HG03432 (cell line): Measurements from ENCODE around the gene ACBD6.
A peak's percentile ranks its signal among the peaks of the same experiment; 100 is the strongest.

Source experiments
- ATAC-seq: cut with Tn5 transposase; IDR thresholded peaks from one replicate; pipeline ENCODE4 v1.9.1; 2021; ENCODE audit warnings: mild to moderate bottlenecking, moderate library complexity; ENCODE audit not compliant: unreplicated experiment

Gene ACBD6

DNA sequence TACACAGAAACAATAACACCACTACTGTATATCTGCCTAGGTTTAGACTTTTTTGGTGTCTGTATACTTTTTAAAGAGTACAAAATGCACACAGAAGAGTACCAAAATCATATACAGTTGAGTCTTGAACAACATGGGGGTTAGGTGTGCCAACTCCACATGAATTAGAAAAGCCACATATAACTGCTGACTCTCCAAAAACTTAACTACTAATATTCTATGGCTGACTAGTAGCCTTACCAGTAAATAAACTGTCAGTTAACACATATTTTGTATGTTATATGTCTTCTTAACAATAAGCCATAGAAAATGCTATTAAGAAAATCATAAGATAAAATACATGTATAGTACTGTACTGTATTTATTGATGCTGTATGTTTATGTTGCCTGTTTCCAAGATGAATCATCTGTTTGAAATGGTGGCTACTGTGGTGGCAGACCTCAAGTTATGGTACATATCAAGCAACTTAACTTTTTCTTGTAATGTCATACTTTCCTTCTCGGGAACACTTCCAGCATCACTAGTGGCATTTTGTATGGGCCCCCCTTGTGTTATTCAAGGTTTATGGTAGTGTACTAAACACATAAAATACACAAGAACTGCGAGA lies 201.1 kb downstream of the ACBD6 start:
- no peak for ATAC-seq

DNA sequence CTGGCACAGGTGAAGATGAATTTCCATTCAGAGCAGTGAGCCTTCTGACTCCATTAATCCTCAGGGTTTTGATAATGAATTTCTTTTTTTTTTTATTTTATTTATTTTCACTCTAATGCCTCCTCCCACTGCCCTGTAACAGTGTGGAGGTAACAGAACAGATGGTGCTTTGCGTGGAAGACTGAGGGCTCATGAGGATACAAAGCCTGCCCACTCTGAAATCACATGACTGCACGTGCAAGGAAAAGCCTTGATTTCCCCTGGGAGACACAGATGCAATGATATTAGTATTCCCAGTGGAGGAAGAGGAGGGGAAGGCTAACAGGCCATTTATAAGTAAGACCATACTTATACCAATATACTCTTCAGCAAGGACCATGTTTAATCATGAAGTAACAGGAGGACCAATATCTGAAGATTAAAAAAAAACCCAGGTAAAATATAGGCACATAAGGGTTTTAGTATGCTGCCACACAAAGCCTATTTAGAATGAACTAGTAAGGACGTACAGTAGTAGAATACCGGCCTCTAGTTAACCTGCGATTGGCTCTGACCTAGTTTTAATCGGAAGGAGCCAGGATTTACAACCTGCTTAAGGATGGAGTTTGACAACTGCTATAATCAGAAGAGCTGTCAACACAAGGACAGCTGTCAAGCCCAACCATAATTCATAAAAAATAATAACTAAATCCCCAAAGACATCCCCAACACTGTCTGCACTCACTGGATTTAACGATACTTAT lies 202.7 kb downstream of the ACBD6 start:
- no peak for ATAC-seq

DNA sequence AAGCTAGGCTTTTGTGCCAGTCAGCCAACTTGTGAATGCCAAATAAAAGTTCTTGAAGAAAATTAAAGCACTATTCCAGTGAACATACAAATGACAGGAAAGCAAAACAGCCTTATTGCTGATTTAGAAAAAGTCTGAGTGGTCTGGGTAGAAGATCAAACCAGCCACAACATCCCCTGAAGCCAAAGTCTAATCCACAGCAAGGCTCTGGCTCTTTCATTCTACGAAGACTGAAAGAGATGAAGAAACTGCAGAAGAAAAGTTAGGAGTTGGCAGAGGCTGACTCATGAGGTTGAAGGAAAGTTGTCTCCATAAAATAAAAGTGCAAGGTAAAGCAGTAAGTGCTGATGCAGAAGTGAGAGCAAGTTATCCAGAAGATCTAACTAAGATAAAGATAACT lies 206.4 kb downstream of the ACBD6 start:
- no peak for ATAC-seq

DNA sequence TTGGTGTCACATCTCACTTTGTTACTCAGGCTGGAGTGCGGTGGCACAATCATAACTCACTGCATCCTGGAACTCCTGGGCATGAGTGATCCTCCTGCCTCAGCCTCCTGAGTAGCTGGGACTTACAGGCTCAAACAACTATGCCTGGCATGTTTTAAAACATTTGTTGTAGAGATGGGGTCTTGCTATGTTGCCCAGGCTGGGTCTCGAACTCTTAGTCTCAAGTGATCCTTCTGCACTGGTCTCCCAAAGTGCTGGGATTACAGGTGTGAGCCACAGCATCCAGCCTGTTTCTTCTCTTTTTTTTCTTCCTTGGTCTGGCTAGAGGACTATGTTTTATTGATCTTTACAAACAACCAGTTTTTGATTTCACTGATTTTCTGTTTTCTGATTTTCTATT lies 207.7 kb downstream of the ACBD6 start:
- ATAC-seq, result no peak

DNA sequence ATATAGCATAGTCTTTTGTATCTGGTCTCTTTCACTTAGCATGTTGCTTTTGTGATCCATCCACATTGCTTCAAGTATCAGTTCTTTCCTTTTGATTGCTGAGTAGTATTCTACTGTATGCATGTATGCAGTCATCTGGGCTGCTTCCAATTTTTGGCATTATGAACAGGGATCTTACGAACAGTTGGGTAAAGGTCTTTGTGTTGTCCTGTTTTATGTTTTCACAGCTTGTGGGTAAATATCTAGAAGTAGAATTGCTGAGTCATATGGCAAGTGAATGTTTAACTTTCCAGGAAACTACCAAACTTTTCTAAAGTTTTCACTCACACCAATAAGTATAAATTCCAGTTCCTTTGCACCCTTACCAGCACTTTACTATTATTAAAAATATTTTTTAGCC lies 211.4 kb downstream of the ACBD6 start:
- ATAC-seq, result no peak

DNA sequence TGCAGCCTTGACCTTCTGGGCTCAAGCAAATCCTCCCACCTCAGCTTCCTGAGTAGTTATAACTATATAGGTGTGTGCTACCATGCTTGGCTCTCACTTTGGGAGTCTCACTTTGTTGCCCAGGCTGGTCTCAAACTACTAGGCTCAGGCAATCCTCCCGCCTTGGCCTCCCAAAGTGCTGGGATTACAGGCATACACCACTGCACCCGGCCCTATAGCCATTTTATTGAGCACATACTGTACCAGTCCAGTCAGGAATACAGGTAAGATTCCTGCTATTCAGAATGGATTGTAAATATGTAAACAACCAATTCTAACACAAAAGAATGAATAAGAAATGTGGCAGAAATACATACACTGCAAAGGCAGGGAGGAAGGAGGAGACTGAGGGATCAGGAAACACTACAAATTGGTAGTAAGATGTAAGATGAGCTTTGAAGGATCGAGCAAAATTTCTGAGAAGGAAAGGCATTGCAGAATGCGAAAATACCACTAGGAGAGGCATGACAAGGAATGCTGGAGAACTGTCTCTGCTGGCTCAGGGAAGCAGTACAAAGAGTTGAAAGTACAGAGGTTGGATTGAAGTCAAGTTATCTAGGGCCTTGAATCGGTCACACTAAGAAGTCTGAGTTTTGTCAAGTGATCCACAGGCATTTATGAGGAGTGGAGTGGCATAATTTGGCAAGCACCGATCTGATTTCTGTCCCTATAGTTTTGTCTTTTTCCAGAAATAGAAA lies 211.9 kb downstream of the ACBD6 start:
- no peak for ATAC-seq

DNA sequence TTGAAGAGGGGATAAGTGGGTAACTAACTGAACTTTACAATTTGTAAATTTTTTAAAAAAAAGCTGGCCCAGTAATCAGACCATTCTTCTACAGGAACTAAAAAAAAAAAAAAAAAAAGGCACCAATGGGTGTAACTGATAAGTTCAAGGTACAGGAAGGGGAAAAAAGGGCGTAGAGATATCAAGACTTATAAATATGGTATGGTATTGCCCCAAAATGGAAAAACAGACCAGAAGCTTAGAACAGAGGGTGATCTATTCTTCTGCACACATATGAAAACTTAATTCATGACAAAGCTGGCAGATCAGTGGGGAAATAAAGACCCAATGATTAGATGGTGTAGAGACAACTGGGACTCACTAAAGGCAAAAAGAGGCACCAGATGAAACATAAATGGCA lies 213.4 kb downstream of the ACBD6 start:
- ATAC-seq, result no peak

DNA sequence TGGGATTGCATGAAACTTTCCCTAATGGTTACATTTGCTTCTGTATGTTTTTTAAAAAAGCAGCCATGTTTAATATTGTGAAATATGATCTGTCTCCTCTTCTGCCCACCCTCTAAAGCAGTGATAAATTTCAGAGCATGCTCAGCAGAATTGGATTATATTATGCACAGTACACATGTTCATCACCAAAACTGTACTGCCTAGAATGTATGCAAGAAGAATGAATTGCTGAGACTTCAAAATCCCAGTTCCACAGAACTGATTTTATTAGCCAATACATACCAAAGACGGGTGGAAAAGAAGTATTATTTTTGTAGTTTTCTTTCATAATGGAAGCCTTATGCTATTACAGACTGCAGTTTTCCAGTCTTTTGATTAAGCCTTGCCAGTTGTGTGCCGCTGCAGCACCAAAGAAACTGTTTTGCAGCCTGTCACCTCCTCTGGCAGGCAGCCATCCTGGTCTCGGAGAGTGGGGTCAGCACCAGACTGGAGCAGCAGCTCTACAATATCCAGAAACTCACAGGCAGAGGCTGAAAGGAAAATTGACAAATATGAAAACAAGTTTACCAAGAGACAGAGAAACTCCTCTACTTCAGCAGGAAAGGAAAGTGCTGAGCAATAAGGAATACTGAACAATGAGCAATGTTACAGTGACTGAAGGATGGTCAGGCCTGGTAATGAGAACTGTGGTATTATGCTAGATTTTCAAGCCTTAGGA lies 214.2 kb downstream of the ACBD6 start:
- ATAC-seq, result no peak

DNA sequence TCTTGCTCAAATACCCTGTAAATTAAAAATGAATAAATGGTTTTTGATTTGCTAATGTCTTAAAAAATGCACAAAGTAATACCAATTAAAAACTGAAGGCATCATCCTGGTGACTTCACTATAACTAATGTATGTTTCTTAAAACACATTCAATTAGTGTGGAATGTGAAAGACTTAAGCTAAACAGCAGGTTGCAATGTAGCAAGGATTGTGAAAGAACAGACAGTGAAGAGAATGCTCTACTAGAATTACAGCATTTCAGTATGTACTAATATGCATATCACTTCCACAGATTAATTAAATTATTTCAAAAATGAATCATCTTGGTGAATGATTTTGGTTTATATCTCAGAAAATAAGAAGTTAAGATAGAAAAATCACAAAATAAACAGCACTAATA lies 216.0 kb downstream of the ACBD6 start:
- ATAC-seq, result no peak

DNA sequence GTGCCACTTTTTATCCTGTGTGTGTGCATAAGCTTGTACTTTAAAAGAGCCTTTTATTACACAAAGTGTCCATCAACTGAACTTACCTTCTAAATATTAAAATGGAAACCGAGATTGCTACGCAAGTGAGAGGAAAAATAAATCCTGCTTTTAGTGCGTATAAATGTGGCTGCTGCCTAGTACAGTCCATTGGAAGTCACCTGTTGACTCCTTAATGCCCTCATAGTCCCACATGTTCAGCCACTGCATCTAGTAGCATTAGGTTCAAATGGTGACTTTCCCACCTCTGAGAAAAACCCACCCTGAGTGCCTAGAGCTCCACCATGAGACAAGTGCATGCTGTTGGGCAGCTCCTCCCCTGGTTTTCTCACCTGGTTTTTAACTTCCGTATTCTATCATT lies 219.3 kb downstream of the ACBD6 start:
- ATAC-seq, result no peak

DNA sequence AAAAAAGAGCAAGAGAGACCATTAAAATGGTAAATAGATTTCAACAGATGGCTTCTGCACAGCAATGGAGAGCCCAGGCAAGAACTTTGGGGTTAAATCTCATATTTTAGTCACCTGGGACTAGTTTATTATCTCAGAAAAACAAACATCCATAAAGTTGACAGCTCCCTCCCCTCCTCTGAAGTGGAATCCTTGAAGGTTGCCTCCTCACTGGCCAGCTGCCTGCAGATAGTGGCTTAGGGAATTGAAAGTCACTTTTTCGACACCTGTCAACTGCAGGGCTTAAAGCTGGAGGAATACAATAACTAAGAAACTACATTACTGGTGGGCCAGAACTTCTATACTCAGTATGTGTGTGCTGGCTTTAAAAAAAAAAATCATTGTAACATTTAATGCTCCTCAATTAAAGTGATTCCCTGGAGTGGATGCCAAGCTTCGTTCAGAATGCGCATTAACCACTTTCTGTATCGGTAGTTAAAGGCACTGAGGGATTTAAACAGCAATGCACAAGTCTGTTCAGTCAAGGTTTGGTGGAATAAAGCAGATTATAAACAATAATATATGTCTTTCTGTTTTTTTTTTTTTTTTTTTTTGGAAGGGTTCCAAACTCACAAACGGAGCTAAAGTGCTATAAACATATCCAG lies 219.9 kb downstream of the ACBD6 start:
- ATAC-seq, result no peak

DNA sequence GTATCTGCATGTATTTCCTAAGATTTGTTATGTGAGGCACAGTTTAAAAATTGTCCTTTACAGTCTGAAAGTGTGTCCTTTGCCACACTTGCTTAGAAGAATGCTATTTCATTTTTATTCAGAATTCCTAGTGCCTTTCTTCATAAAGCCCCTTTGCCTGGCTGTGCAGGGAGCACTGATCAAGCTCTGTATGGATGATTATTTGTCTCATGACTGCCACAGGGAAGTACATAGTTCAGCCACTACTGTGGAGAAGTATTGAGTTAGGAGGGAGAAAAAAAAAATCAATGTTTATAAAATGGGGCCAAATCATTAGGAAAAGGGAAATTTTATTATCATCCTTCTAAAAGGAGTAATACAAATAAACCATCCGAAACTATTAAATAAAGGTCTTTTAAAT lies 220.9 kb downstream of the ACBD6 start:
- no peak for ATAC-seq

DNA sequence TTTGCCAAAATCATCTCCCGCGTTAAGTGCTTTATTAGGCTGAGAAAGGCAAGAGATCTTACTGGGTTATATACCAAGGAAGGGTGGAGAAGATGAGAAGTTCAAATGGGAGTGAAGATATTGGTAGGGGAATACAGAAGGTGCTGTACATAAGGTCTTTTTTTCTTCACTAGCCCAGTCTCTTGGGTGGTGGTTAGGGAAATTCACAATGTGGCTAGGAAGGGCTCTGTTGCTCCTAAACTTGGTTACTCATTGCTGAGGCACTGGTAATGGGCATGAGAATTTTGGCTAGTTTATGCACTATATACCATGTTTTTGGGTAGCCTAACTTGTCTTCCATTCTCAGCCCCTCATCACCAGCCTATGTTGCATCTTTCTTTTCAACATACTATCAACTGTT lies 221.8 kb downstream of the ACBD6 start:
- peak; percentile 51 for ATAC-seq

DNA sequence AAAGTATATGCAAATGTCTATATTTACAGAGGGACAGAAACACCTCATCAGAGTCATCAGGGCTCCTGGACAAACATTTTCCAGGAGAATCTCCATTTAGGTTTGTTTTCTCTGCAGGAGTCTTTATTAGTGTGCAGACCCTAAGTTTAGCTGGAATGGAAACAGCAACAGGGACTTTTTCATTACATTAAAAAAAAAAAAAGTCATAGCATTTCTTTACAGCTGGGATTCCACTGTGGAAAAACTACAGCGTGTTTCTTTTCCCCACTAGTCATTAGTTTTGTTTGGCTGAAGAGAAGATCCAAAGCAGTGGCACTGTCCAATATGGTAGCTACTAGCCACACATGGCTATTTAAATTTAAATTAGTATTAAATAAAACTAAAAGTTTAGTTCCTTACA lies 222.7 kb downstream of the ACBD6 start:
- no peak for ATAC-seq

DNA sequence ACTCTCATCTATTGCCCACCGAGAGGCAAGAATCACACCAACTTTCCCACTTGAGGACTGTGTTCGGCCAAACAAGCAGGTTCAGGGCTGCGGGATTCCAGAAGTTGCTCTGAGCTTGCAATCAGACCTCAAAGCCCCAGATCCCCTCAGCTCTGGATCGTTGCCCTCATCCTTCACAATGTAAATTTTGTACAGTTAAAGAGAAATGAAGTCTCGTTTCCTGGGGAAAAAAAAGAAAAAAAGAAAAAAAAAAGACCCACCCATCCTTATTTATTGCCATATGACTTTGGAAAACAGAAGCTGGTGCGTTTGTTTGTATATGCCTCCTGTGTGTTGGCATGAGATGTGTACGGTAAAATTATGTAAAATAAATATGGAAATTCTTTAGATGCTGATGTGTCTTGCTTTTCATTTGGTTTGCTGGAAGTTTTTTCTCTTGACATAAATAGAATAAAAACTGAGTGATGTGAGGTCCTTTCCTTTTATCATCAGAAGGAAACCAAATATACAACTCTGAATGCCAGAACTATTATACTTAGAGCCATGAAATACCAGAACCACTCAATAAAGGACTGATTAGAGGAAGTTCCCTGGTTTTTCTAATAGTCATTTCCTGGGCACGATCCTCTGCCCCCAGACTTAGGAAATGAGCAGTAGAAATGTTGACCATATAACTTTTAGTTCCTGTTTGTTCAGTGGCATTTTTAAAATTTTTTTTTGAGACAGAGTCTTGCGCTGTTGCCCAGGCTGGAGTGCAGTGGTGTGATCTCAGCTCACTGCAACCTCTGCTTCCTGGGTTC lies 223.6 kb downstream of the ACBD6 start:
- ATAC-seq, result no peak

DNA sequence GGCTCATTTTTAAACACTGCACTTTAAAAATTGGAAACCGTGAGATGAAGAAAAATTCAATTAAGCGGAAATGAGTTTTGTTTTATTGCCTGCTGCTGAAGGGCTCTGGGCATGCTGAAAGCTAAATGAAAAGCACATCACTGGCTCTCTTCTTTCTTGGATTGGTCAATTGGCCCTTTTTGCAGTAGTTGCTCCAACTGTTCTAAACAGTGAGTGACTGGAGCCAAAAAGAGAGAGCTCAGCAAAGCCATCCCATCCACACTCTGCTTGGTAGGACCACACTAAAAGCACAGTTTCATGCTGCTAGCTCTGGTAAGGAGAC lies 224.2 kb downstream of the ACBD6 start:
- ATAC-seq, result no peak

DNA sequence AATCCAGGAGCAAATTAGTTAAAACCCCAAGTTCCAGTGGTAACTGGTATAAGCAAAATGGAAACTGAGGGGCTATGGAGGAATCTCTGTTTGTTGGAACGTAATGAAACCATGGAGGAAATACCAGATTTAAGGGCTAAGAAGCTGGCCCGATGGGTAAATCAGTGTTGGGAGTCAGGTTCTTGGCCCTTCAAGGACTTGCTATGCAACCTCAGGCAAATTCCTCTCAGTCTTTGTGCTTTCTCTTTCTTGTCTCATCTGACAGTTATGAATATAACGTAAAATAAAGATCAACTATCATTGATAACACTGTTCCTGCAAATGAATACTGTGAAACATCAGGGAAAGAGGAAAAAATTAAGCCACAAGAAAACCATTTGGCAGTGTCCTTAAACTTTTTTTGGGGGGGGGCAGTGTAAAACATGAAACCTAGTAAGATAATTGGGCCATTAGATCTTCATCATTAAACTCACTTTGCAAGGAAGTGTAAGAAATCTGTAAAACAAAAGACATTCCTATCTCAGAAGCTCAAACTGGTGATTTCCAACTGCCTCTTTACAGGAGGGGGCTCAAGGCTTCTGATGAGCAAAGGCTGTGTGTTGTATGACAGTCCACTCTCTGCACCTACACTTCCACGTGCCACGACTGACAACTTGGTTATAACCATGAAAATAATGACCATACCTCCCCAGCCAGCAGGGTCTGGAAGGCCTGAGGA lies 224.7 kb downstream of the ACBD6 start:
- ATAC-seq, result no peak

DNA sequence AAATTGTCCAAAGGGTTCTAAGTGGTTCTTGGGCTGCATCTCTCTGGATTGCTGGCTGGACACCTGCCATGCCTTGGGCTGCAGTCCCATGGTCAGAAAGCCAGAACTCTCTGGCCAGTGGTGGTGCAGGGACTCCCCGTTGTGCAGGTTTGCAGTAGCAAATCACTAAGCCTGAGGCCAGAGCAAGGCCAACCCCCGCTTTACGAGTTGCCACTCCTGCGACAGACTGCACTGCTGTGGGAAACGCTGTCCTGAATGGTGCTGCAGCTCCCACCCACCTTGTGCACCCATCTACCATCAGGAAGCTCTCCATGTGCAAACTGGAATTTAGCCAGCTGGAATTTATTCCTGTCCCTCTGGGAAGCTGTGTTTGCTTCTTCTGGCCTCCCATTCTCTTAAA lies 226.7 kb downstream of the ACBD6 start:
- ATAC-seq, result no peak

DNA sequence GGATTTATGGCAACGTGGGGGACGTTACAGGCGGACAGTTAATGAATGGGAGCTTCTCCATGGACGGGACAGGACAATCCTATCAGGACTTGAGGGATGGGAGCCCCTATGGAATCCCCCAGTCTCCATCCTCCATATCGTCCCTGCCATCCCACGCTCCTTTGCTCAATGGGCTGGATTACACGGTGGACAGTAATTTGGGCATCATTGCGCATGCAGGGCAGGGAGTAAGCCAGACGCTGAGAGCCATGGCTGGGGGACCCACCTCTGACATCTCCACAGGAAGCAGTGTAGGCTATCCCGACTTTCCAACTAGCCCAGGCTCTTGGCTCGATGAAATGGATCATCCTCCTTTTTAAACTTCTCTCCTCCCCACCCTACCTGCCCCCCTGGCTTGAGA lies 228.2 kb downstream of the ACBD6 start:
- no peak for ATAC-seq

DNA sequence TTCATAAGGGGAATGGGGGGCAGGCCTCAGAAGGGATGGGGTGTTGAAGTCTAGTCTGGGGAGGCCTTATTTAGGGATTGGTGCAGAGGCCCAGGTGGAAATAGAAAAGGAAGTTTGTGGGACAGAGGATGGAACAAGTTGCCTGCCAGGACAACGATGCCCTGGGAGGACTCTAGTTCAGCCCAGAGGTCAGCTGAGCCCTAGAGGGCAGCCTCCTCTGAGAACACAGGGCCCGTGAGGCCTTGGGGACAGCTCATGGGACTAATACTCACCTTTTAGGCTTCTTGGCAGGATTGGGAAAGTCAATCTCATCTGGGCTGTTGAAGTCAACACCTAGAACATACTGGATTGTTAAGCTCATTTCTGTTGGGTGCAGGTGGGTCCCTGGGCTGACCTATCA lies 229.3 kb downstream of the ACBD6 start:
- ATAC-seq, result no peak
